ENCODE measurements around the gene GALR2. TPM values are rescaled to one million over a fixed set of nuclear protein-coding genes. Genes with fewer than 3 reads are reported as not detected.

Gene GALR2
- total RNA-seq, 1 donor from 2014 or later, result not detected

- DNase-seq (ENCODE audit: low spot score), result no peak
These were observed 51.3 kb downstream of the GALR2 start for GRCh38 chr17:76125922-76126321.

Other genes with a start within 250 kb of the GALR2 start
- 75.3 TPM for gene UNC13D, start 230.4 kb upstream of the GALR2 start, total RNA-seq
- 104 TPM for gene WBP2, start 219.4 kb upstream of the GALR2 start, total RNA-seq
- gene TRIM47, start 196.2 kb upstream of the GALR2 start, total RNA-seq, result 44.9 TPM
- gene TRIM65, start 177.8 kb upstream of the GALR2 start, total RNA-seq, result 16.2 TPM
- gene MRPL38, start 169.9 kb upstream of the GALR2 start, total RNA-seq, result 101 TPM
- gene FBF1, start 133.7 kb upstream of the GALR2 start, total RNA-seq, result 19.5 TPM
- 119 TPM for gene ACOX1, start 95.6 kb upstream of the GALR2 start, total RNA-seq
- gene TEN1, start 95.5 kb upstream of the GALR2 start, total RNA-seq, result 23.6 TPM
- gene CDK3, start 73.9 kb upstream of the GALR2 start, total RNA-seq, result 10.7 TPM
- gene EVPL, start 47.5 kb upstream of the GALR2 start, total RNA-seq, result 84.2 TPM
- gene SRP68, start 2.3 kb upstream of the GALR2 start, total RNA-seq, result 88.0 TPM
- gene ZACN, start 4.4 kb downstream of the GALR2 start, total RNA-seq, result not detected
- 206 TPM for gene EXOC7, start 29.0 kb downstream of the GALR2 start, total RNA-seq
- 2.5 TPM for gene FOXJ1, start 66.5 kb downstream of the GALR2 start, total RNA-seq
- 4.3 TPM for gene RNF157, start 165.7 kb downstream of the GALR2 start, total RNA-seq
- gene UBALD2, start 190.6 kb downstream of the GALR2 start, total RNA-seq, result 89.1 TPM
- gene QRICH2, start 233.5 kb downstream of the GALR2 start, total RNA-seq, result 1.9 TPM

Measured in ureter (tissue), 1 donor.